Measurements from ENCODE around the gene SLC35B2.

The SLC35B2 gene

DNA sequence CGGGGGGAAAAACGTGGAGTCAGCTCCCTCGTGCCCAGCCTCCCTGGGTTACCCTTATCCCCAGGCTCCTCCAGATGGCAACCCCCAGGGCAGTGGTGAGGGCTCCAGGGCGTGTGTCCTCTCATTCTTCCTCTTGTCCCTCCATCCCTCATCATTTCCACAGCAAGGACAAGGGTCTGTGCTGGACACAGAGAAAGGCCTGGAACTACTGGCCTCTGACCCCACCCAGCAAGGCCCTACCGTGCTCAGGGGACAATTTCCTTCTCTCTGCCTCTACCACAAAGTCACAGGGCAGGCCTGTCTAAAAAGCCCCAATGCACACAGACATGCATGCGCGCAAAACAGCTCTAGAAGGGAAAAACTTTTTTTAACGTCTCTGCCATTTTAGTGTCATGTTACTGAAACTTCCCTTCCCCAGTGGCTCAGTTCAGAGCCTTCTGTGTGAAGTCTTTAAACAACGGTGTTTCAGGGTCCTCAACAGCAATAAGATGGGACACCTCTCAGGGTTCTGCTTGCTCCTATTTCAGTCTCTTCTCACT lies 1.1 kb upstream of the SLC35B2 start:
- TF ChIP-seq, protein P1, sequence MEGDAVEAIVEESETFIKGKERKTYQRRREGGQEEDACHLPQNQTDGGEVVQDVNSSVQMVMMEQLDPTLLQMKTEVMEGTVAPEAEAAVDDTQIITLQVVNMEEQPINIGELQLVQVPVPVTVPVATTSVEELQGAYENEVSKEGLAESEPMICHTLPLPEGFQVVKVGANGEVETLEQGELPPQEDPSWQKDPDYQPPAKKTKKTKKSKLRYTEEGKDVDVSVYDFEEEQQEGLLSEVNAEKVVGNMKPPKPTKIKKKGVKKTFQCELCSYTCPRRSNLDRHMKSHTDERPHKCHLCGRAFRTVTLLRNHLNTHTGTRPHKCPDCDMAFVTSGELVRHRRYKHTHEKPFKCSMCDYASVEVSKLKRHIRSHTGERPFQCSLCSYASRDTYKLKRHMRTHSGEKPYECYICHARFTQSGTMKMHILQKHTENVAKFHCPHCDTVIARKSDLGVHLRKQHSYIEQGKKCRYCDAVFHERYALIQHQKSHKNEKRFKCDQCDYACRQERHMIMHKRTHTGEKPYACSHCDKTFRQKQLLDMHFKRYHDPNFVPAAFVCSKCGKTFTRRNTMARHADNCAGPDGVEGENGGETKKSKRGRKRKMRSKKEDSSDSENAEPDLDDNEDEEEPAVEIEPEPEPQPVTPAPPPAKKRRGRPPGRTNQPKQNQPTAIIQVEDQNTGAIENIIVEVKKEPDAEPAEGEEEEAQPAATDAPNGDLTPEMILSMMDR (IDR thresholded peaks at IDR 0.05; ENCODE audit: low read depth, low read length, missing control alignments), result no peak
- DNase-seq (ENCODE audit: extremely low read depth, low read depth), result no peak
- H3K4me3 ChIP-seq (replicated peaks; ENCODE audit: low read depth, low read length), result no peak overlapping the region

DNA sequence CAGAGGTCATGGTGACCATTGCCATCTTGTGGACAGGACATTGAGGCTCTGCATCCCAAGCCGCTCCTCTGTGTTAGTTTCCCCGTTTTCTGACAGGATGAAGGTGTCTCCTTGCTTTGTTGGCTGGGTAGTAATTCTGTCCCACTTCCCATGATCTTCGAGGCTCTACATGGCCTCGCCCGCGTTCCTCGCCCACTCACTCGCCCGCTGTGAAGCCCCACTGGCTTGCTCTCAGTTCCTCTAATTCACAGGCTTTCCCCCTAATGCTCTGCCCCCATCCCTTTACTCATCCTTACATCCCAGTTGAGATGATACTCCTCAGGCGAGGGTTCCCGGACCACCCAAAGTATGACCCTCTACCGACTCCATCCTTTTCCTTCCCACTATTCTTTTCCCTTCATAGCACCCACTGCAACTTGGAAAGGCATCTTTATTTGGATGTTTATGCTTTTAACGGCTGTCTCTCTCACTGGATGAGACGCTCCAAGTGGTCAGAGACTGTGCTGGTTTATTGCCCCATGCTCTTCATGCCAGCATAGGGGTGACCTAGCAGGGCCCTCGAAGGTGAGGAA lies 511 bp upstream of the SLC35B2 start:
- peak overlapping the region; percentile 93 for H3K4me3 ChIP-seq (replicated peaks; ENCODE audit: low read depth, low read length)
- no peak for DNase-seq (ENCODE audit: extremely low read depth, low read depth)
- TF ChIP-seq, protein P1 (IDR thresholded peaks at IDR 0.05; ENCODE audit: low read depth, low read length, missing control alignments), result no peak

DNA sequence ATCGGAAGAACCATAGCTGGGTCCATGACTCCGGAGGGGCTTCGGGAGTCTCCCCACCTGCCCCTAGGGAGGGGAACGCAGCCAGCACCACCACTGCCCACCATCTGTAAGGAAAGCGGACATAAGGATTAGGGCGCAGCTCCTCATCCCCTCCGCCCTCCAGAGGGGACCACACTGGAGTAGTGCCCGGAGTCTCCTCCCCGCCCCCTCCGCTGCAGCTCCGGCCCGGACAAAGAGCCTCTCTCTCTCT lies 628 bp downstream of the SLC35B2 start:
- peak overlapping the region; percentile 93 for H3K4me3 ChIP-seq (replicated peaks; ENCODE audit: low read depth, low read length)
- TF ChIP-seq, protein P1 (IDR thresholded peaks at IDR 0.05; ENCODE audit: low read depth, low read length, missing control alignments), result no peak
- DNase-seq (ENCODE audit: extremely low read depth, low read depth), result no peak

DNA sequence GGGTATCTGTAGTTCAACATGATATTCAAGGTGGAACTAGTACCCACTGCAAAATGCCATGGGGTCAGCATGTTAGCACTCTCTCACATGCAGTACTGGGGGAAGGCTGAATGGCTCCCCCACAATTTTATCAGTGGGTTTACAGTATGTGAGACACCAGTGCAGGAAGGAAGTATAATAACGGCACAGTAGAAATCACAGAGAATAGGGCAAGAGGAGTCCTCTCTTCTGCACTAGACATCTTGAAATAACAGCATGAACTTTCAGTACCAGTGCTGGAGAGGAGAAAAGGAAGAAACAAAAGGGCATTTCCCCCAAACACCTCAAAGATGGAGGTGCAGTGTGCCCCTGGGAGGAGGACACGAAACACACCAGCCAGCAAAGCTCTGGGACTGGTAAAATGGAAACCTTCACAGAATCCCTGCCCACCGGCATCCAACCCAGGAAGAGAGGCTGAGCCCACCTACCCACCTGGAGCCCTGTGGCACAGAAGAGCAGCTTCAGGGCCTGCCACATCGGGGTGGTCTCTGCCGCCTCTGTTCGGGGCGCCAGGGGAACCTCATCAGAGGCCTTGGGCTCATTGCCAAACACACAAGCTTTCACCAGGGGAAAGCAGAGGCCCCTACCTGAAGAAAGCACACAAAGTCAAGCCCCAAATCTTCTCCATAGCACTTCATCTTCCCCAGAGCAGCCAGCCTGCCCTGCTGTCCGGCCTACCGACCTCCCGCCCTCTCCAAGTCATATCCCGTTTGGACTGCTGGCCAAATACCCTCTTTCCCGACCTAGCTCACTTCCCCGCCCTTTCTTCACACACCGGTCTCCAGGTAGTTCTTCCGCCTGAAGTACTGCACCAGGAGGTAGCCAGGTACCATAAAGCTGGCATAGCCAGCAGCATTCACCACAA lies 1.2 kb downstream of the SLC35B2 start:
- no peak for DNase-seq (ENCODE audit: extremely low read depth, low read depth)
- H3K4me3 ChIP-seq (replicated peaks; ENCODE audit: low read depth, low read length), result peak overlapping the region; percentile 93
- TF ChIP-seq, protein P1 (IDR thresholded peaks at IDR 0.05; ENCODE audit: low read depth, low read length, missing control alignments), result no peak

DNA sequence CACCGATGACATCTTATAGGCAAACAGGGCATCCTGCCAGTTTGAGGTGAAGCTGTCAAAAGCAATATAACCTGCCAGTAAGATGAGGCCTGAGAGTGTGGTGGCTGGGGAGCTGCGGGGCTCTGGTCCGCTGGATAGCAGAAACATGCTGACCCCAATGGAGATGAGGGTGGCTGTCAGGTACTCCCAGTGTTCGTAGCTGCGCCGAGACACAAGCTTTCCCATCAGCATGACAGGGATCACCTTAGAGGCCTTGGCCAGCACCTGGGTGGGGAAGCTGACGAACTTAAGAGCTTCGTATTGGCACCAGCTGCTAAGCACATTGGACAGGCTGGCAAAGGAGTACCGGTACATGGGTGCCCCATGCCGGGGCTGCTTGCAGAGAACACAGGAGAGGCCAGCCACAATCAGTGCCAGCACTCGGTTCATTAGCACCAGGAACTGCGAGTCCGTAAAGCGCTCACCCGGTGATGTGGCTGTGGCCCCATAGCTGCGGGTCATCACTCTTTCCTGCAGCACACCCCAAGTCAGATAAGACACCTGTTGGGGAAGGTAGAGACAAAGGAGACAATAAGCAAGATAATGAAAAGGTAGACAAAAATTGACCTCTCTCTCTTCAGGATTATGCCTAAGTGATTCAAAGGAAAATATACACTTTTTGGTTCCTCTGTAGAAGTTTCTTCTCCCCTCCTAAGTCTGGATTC lies 2.1 kb downstream of the SLC35B2 start:
- H3K4me3 ChIP-seq (replicated peaks; ENCODE audit: low read depth, low read length), result peak overlapping the region; percentile 93
- TF ChIP-seq, protein P1 (IDR thresholded peaks at IDR 0.05; ENCODE audit: low read depth, low read length, missing control alignments), result no peak
- no peak for DNase-seq (ENCODE audit: extremely low read depth, low read depth)

DNA sequence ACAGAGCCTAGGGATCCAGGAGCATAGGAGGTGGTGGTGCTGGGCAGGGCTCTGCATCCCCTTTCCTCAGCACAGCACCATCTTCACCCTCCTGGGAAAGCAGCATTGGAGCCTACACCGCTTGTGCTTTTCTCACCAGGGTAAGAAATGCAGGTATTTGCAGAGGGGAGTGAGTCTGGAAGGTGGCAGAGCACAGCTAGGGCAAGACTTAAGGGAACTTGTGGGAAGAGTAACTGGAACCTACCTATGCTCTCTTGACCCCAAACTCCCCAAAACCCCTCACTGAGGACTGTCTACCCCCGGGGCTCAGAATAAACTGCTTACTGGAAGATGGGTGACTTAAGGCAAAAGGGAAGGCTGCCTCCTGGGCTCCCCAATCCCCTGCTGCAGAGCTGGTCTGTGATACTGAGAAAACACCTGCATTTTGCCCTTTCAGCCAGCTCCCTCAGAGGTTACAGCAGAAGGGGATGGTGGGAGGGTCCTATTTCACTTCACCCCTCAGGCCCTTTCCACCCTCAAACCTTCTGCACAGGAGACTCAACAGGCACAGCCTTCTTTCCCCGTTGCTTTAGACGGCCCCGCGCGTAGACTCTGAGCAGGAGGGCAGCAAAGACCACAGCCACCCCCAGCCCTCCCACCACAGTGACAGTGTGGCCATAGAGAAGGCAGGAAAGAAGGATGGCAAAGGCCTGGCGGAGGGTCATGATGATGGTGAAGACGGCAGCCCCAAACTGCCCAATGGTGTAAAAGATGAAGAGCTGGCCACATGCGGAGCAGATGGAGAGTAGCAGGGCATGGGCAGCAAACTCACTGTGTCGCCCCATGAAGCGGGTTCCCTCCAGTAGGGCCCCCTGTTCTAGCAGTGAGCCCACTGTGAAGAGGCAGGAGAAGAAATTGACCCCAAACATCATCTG lies 2.9 kb downstream of the SLC35B2 start:
- TF ChIP-seq, protein P1 (IDR thresholded peaks at IDR 0.05; ENCODE audit: low read depth, low read length, missing control alignments), result no peak
- no peak for DNase-seq (ENCODE audit: extremely low read depth, low read depth)
- peak overlapping the region; percentile 5; the same call in 1 of the 2 replicates for H3K4me3 ChIP-seq (replicated peaks; ENCODE audit: low read depth, low read length)
